HepG2 (cell line): ENCODE results near the gene EYA2. TPM values are rescaled to one million over a fixed set of nuclear protein-coding genes. Genes with fewer than 3 reads are reported as not detected.

Experiments
- ATF3 ChIP-seq: sonication (generic); formaldehyde crosslinking; IDR thresholded peaks from 2 replicates; pipeline ENCODE4 v1.4.0; 2020; ENCODE audit warnings: missing genetic modification reagents
- ATF7 ChIP-seq, 2 experiments: fragments of 450-650 bp in 1 of 2; sonication (generic) in 1 of 2; formaldehyde crosslinking in 1 of 2; IDR thresholded peaks; 2 replicates each; pipeline versions ENCODE4 v1.4.0 to v1.6.1; 2016 to 2020; ENCODE audit warnings: antibody characterized with exemption in 1 of 2, mild to moderate bottlenecking in 1 of 2, missing genetic modification reagents in 1 of 2
- BRF2 ChIP-seq: sonication (generic); formaldehyde crosslinking; IDR thresholded peaks from 2 replicates; pipeline ENCODE4 v1.8.1; 2022; ENCODE audit warnings: mild to moderate bottlenecking, missing genetic modification reagents
- DZIP1 ChIP-seq: sonication (generic); formaldehyde crosslinking; IDR thresholded peaks from 2 replicates; pipeline ENCODE4 v1.5.0; 2020; ENCODE audit warnings: mild to moderate bottlenecking, missing genetic modification reagents
- KDM3A ChIP-seq: IDR thresholded peaks from 2 replicates; pipeline ENCODE4 v1.6.1; 2018; ENCODE audit warnings: low read depth, missing compliant biosample characterization
- PRDM4 ChIP-seq: sonication (generic); formaldehyde crosslinking; IDR thresholded peaks from 2 replicates; pipeline ENCODE4 v1.9.0; 2021; ENCODE audit warnings: missing genetic modification reagents, borderline replicate concordance
- RBM39 ChIP-seq: fragments of 200-400 bp; formaldehyde crosslinking; IDR thresholded peaks from one replicate; pipeline ENCODE4 v1.6.1; 2018; ENCODE audit warnings: antibody characterized with exemption, mild to moderate bottlenecking, low read depth, low read length; ENCODE audit not compliant: poor library complexity, severe bottlenecking
- SNAPC2 ChIP-seq: sonication (generic); formaldehyde crosslinking; IDR thresholded peaks from 2 replicates; pipeline ENCODE4 v1.8.1; 2022; ENCODE audit warnings: mild to moderate bottlenecking, missing genetic modification reagents
- UBTF ChIP-seq: sonication (generic); formaldehyde crosslinking; IDR thresholded peaks from 2 replicates; pipeline ENCODE4 v1.4.0; 2020; ENCODE audit warnings: mild to moderate bottlenecking, missing genetic modification reagents
- WIZ ChIP-seq: sonication (generic); formaldehyde crosslinking; IDR thresholded peaks from 2 replicates; pipeline ENCODE4 v1.5.1; 2020; ENCODE audit warnings: mild to moderate bottlenecking, missing genetic modification reagents
- ZNF12 ChIP-seq: sonication (generic); formaldehyde crosslinking; IDR thresholded peaks from 2 replicates; pipeline ENCODE4 v1.5.0; 2020; ENCODE audit warnings: missing genetic modification reagents
- ZNF281 ChIP-seq: sonication (generic); formaldehyde crosslinking; IDR thresholded peaks from 2 replicates; pipeline ENCODE4 v1.4.0; 2020; ENCODE audit warnings: missing genetic modification reagents, borderline replicate concordance
- ZNF30 ChIP-seq: sonication (generic); formaldehyde crosslinking; IDR thresholded peaks from 2 replicates; pipeline ENCODE4 v1.5.0; 2020; ENCODE audit warnings: mild to moderate bottlenecking, missing genetic modification reagents
- ZNF678 ChIP-seq: sonication (generic); formaldehyde crosslinking; IDR thresholded peaks from 2 replicates; pipeline ENCODE4 v1.4.0; 2020; ENCODE audit warnings: mild to moderate bottlenecking, missing genetic modification reagents
- ZNF720 ChIP-seq: sonication (generic); formaldehyde crosslinking; IDR thresholded peaks from 2 replicates; pipeline ENCODE4 v1.4.0; 2020; ENCODE audit warnings: missing genetic modification reagents
- polyA plus RNA-seq, 8 experiments: library from polyadenylated mRNA; depleted of rRNA in 3 of 8; stranded (reverse) in 7 of 8; unstranded in 1 of 8; fragments of >200 nt; fragmentation: Illumina TruSeq in 4 of 8; extraction: Trizol in 4 of 8; gene quantifications; 2 replicates each; pipeline versions ENCODE4 v1.2.1 to v1.2.3, GENCODE V29; 2011 to 2016; ENCODE audit warnings: low read depth in 4 of 8, missing spikeins in 1 of 8, mixed read lengths in 1 of 8; ENCODE audit not compliant: insufficient read depth in 1 of 8
- total RNA-seq, 5 experiments: library from RNA; depleted of rRNA; stranded (reverse); fragments of >200 nt; fragmentation: Illumina TruSeq; extraction: Trizol; gene quantifications; 2 replicates each; pipeline ENCODE4 v1.2.3, GENCODE V29; 2016; ENCODE audit warnings: low read depth in 1 of 5

The EYA2 gene
- total and polyA plus RNA-seq, 2 of the 13 experiments (the other 11 are each of a cell fraction or from before 2014, with no cell fraction given): not detected

GRCh38 chr20:47165376-47165865 is 270.8 kb downstream of the EYA2 start (continued):
- no peak for TF ChIP-seq PRDM4
- TF ChIP-seq BRF2 (CRISPR knock-in tag): no peak
- no peak for TF ChIP-seq ZNF720 (CRISPR knock-in tag)
- no peak for TF ChIP-seq WIZ (CRISPR knock-in tag)
- TF ChIP-seq ZNF12 (CRISPR knock-in tag): no peak
- no peak for TF ChIP-seq ATF3 (CRISPR knock-in tag)
- no peak for TF ChIP-seq ZNF30
- TF ChIP-seq ZNF678 (CRISPR knock-in tag): no peak; the same call in 1 of the 2 replicates
- no peak for TF ChIP-seq ZNF281 (CRISPR knock-in tag)
- TF ChIP-seq KDM3A: no peak
- no peak for TF ChIP-seq DZIP1 (CRISPR knock-in tag)
- no peak for TF ChIP-seq ATF7 (IDR thresholded peaks at IDR 0.05)
- 0 out of 2 replicates have a peak, but pooled peaks have one; percentile 37 for TF ChIP-seq ATF7 (CRISPR knock-in tag; IDR thresholded peaks at IDR 0.05)
- no peak for TF ChIP-seq SNAPC2
- no peak for TF ChIP-seq RBM39
- TF ChIP-seq UBTF: peak; percentile 48
